NCI-H1105 treated with DMSO at 0.1 percent for 48 hours (cell line): ENCODE data around the gene PCSK5.
"Not testable (repeated sequence)": the region's sequence is repeated elsewhere in the genome, so short reads cannot be mapped to it uniquely, and the experiment has no call there.

Source experiments
- DNase-seq: peaks from one replicate; lab custom pipeline; 2025; lab: John Stamatoyannopoulos, UW

The PCSK5 gene

DNA sequence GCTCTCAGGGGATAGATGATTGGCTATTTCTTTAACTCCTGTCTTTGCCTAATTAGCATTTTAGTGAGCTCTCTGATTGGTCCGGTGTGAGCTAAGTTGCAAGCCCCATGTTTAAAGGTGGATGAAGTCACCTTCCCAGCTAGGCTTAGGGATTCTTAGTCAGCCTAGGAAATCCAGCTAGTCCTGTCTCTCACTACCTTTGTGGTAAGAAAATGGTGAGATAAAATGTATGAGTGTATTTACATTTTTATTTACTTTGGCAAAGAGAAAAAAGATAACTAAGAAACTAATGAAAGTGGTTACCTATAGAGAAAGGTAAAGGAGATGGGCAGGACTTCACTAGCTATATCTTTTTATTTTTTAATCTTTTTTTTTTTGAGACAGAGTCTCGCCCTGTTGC is 357.0 kb downstream of the PCSK5 start:
- no peak for DNase-seq

DNA sequence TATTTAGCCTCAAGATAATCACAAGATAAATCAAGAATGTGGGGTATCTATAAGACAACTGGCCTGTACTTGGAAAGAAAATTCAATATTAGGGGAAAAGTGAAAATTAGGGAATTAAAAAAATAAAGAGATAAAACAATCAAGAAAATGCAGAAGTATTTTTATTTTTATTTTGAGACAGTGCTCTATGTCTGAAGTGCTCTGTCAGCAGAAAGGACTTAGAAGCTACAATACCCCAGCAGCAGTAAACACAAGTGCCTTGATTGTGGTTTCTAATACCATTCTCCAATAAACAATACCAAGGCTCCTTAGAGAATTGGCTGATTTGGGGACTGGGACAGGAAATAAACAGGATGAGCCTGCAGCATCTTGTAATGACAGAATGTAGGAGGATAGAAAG is 358.8 kb downstream of the PCSK5 start:
- no peak for DNase-seq

DNA sequence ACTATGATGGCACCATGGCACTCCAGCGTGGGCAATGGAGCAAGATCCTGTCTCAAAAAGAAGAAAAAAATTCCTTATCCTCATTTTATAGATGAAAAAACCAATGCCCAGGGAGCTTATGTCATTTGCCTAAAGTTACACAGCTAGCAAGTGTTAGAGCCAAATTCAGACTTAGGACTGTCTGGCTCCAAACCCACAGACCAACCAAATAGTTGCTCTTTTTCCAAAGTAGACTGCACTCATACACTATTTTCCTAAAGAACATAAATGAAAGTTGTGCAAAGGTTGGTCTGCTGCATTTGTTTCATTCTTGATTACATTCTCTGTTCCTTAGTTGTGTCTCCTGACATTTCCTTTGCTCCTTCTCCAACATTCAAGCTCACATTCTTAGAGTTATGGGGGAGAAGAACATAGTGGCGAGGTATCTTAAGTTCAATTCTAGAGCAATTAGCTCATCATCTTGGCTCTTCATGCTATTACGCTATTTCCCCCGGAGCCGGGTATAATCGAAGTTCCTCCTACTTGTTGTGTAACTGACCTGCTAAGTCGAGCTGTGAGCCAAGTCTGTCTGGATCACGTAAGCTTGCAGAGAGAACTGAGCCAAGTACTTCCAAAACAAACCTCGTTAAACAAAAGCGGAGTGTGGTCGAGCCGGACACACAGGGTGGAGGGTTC is 365.4 kb downstream of the PCSK5 start:
- no peak for DNase-seq

DNA sequence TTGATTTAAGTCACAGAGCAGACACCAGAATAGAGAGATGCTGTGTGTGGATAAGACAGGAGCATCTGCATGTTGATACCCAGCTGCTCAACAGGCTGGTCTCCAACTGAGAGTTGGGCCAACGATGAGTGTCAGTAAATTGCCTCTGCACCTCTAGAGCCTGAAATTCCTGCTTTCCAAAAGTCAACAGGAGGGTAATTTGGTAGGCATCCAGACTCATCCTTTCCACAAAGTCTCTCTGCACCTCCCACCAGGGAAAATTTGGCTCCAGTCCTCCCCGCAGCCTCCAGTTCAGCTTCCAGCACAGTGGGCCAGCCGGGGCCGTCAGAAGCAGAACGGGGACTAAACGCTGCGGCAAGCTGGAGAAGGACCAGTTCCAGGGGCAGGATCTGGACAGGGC is 366.8 kb downstream of the PCSK5 start:
- DNase-seq: no peak

DNA sequence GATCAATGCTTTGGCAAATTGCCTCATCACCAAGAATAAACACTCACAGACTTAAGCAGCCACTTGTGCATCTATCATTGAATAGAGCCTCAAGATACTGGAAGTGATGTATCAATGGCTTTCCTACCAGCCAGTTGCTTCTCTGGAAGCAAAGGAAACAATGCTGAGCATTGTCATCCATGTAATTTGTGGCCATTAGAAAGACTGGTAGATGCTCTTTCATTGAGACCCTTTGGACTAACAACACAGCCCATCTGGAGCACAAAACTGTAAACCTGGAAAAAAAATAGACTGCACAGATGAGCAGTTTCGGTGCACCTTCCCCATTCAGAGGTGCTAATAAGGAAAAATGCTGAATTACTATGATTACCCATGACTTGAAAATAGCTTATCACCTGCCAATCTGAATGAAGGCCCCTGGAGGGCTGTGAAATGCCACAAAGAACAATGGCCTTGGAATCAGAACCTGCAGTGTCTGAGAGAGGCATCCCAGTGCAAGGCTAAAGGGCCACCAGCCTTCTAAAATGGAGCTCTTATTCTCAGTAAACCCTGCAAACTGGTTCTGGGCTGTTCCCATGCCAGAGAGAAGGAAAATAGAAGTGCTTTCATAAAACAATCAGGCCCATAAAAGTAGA is 376.3 kb downstream of the PCSK5 start:
- peak; percentile 78 for DNase-seq

DNA sequence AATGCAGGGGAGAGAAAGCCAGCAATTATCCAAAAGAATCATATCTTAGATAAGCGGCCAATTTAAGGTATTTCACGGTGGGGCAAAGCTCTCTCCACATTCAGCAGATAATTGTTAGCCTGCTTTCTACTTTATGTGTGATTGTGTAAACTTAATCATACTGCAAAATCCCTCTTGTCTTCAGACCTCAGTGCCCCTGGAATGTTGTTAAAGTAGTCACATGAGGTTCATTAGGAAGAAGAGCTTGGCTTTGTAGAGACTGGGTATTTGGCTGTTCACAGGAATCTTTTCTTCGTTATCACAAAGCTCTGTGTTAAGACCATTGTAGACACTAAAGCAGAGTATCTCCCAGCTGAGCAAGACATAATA is 376.8 kb downstream of the PCSK5 start:
- no peak for DNase-seq

DNA sequence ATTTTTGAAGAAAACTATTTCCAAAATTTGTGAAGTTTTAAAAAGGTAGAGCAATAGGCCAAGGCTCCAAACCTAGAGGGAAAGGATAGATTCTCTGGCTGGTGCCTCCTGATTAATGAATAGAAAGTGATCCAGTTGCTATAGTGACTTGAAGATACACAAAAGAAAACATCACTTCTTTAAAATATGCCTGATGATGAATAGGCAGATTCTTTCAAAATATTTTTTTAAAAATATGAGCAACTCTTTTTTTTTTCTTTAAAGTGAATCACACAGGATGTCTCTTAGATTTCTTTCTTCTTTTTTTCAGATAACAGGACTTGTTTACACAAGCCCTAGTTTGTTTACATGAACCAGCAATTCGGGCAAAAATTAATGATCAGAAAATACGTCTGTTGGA is 379.3 kb downstream of the PCSK5 start:
- no peak for DNase-seq

DNA sequence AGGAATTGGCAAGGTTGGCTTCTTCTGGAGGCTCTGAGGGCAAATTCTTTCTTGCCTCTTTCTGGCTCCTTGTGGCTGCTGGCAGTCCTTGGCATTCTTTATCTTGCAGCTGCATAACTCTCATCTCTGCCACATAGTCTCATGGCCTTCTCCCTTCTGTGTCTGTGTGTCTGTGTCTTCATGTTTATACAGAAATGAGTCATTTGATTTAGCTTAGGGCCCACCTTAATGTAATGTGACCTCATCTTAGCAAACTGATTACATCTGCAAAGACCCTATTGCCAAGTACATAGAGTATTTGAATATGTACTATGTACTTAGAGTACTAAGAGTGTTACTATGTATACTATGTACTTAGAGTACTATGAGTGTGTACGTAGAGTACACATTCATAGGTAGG is 381.3 kb downstream of the PCSK5 start:
- no peak for DNase-seq

DNA sequence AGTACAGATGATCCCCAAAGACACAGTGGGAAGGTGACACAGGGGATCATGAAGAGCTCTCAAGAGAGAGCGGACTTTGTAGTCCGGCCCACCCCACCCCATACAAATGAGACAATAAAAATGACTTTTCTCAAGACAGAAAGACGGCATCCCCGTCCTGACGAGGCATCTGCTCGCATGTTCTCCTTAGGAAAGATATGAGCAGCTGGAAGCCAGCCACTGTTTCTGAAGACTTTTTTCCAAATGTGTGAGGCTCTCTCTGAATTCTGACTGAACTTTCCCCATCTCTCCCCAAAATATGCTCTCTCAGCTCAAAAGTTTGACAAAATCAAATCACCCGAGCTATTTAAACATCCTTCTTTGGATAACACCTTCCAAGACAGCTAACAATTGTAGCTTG is 398.6 kb downstream of the PCSK5 start:
- no peak for DNase-seq

DNA sequence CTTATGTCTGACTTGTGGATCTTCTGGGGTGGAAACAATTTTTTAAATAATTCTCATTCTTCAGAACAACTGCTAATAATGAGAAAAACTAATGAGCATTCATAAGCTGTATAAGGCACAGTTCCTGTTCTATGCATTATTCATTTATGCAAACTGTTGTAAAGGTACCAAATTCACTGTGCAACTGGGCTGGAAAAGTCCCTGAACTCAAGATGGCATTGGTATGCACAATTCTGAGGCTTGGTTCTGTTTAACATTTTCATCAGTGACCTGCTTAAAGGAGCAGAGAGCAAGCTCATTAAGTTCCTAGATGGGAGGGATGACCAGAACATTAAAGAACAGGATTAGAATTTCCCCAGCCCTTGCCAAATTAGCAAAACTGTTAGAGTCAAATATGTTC is 399.2 kb downstream of the PCSK5 start:
- DNase-seq: no peak

DNA sequence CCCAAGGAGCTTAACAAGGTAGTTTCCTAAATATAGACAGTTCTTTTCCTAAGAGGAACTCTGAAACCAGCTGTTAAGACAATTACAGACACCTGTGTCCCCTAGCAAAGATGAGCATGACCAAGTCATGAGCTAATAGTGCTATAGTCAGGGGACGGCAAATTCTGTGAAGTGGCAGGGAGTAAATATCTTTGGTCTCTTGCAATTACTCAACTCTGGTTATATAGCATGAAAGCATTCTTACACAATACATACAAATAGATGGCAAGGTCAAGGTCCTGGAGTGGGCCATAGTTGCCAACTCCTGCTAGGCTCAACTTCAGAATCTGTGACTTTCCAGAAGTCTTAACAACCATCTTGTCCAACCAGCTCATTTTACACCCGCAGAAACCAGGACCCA is 400.1 kb downstream of the PCSK5 start:
- no peak for DNase-seq

DNA sequence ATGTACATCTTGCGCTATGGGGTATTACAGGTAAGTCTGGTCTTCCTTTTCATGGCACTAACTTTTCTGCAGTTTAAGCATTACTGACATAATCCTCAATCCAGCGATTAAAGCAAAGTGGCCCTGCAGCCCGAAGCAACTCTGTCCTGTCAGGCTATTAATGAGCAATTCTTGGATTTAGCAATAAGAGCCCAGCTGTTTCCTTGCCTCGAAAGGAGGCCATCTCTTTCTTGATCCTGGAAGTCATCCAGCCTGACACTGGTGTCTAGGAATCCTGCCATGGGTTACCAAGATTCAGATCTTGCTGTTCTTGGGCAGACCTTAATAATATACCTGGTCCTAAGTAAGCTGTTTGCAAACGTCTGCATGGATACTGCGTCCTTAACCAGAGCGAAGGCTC is 401.8 kb downstream of the PCSK5 start:
- no peak for DNase-seq

DNA sequence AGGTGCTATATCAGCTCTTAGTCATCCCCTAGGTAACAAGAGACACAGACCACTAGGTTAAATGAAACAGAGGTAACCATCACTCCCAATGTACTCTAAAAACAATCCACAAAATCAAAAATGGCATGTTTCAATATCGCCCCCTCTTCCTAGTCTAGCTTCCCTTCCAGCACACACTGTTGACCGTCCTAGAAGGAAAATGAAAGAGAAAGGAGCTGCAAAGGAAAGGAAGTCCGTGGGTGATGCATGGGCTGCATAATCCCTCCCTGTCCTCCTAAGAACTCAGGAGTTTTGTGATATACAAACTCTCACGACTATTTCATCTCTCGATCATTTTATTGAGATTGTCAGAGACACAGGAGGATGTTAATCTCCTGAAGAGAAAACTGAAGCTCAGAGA is 402.2 kb downstream of the PCSK5 start:
- DNase-seq: no peak

DNA sequence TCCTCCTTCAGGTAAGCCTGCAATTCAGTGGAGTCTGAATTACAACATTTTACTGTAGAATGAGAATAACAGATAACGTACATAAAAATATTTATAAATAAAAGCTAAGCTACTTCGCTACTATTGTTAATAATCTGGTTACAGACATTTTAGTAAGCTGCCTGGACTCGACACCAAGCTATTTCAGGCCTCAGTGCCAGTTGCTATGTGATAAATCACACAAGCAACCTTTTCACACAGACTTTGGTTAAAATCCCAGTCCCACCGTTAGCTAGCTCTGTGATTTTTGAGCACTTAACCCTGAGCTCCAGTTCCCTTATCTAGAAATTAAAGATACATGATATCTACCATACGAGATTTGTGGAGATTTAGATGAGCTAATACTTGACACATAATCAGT is 403.8 kb downstream of the PCSK5 start:
- no peak for DNase-seq

DNA sequence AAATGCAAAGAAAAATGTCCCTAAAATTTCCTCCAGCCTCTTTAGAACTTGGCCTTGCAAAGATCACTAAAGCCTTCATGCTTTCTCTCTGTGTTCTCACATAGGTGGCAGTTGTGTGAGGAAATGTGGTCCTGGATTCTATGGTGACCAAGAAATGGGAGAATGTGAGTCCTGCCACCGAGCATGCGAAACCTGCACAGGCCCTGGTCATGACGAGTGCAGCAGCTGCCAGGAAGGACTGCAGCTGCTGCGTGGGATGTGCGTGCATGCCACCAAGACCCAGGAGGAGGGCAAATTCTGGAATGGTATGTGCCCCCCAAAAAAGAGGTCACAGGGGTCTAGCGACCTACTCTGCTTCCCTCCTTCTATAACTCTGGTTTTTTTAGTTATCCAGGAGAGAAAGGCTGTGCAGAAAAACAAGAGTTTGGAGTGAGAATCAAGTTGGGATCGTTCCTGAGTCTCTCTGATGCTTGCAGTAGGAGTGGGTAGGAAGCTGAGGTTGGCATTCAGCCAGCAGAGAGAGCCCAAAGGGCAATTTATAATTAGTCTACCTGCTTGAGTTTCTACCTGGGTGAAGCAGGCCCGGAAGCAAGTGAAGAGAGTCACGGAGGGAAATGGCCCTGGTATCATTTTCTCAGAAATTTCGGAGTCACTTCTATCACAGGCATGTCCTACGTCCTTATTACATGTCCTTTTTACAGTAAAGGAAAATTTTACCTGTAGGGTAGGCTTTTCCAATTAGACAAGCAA is 406.3 kb downstream of the PCSK5 start:
- DNase-seq: peak; percentile 73

DNA sequence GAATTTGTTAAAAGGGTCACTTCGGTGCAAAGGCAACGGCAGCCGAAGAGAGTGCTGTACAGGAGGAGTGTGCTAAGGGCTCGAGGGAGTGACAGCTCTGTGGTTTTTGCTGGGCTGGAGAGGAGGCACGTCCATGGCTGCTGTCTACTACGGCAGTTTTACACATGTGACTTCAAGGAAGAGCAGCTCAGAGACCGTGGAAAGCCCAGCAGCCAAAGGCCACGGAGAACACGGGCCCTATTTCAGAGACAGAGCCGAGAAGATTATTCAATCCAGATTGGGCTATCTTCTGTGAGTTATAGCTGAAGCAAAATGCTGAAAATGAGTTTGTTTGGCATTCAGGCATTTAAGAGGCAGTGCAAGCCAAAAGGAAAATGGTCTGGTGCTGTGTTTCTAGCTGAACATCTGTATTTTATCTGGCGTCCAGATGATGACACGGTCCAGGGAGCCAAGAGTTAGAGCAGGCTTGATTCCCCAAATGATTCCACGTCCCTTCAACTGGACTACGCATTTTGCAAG is 407.3 kb downstream of the PCSK5 start:
- no peak for DNase-seq

DNA sequence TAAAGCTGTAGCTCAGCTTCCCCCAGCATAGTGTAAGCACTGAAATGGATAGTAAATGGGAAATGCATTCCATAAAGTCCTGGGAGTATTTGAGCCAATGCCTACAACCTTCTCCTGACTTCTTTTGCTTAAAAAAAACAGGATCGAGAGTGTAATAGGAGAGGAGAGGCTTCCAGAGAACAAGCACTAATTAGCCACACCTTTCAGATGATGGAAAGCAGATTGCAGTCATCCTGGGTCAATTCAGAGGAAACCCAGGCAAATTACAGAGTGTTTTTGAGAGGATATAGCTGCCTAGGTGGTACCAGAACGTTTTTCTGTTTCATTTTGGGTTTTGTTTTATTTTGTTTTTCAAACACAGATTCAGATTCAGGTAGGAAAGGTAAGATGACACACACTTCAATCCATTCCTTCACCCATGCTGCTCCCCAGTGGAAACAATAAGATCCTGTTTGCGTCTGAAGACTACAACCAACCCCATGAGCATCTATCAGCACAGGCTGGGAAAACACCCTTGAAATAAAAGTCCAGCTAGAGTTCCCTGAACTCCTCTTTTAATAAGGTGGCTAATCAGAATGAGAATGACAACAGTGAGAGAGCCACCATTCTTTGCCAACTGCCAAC is 408.2 kb downstream of the PCSK5 start:
- DNase-seq: no peak

DNA sequence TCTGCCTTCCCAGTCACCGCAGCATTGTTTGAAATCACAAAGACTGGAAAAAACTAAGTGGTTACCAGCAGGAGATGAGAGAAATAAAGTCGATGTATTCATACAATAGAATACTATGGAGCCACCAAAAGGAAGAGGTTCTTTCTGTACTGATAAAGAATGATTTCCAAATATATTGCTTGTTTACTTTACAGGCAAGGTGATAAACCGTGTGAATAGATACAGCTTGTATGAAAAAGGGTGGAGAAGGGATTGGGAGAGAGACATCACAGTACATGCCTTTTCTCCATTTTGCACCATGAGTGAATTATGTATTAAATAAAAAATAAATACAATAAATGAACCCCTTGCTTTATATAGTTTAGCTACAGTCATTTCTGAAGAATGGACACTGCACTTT is 412.1 kb downstream of the PCSK5 start:
- no peak for DNase-seq

DNA sequence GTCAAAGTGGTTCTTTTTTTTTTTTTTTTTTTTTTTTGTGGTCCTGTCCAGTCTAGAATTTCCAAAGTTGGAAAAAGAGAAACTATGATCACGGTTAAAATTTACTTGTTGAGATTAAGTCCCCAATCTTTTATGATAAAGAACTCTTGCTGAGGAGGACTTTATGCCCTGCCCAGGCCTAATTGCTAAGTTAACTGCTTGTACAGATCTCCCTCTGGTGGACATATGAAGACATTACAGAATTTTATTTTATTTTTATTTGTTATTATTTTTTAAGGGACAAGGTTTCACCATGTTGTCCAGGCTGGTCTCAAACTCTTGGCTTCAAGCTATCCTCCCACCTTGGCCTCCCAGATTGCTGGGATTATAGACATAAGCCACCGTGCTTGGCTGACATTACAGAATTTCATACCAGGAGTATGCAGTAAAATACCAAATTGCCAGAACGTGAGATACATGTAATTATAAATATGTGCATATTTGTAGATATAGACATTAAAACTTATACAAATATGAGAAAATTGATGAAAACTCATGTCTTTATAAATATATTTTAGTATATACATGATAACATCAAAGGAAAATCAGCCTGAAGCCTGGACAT is 412.6 kb downstream of the PCSK5 start:
- DNase-seq: peak; percentile 58

DNA sequence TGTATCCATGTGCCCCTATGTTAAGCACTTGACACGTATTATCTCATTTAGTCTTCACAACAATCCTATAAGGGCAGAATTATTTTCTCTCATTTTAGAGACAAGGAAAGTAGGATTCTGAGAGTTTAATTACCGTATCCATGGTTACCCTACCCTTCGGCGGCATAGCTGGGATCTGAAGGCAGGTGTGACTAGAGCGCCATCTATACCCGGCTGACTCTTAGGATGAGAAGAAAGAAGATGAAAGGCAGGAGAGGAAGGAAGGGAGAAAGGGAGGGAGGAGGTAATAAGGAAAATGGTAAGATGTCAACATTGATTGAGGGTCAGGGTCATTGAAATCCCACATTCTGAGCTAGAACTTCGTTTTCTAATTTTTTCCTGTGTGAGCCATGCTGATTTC is 416.6 kb downstream of the PCSK5 start:
- DNase-seq: not testable (repeated sequence)

DNA sequence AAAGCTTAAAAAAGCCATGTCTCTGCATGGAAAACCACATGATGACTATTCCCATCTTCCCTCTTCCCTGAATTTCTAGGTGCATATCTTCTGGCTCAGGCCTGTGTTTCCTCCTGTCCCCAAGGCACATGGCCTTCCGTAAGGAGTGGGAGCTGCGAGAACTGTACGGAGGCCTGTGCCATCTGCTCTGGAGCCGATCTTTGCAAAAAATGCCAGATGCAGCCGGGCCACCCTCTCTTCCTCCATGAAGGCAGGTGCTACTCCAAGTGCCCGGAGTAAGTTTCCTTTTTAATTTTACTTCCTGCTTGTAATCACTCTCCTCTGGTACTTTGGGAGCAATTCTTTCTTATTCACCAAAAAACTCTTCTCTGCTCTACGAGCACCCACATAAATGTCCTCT is 420.1 kb downstream of the PCSK5 start:
- DNase-seq: no peak

DNA sequence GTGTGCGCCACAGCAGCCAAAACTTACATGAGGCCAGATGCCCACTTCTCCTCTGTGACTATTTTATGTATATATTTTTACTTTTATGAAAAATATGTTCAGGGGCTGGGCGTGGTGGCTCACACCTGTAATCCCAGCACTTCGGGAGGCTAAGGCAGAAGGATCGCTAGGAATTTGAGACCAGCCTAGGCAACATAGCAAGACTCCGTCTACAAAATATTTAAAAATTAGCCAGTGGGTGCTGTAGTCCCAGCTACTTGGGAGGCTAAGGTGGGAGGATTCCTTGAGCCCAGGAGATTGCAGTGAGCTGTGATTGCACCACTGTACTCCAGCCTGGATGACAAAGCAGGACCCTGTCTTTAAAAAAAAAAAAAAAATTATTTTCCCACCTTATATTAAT is 420.5 kb downstream of the PCSK5 start:
- no peak for DNase-seq
